PC-3 (cell line): ENCODE results near the gene RANBP3L. TPM values are rescaled to one million over a fixed set of nuclear protein-coding genes. Genes with fewer than 3 reads are reported as not detected.
"Not testable (repeated sequence)": the region's sequence is repeated elsewhere in the genome, so short reads cannot be mapped to it uniquely, and the experiment has no call there.

Source experiments
- ATAC-seq: fragments of 200-7000 bp; cut with Tn5 transposase; 2 replicates; pipeline ENCODE4 v1.9.1; 2020; ENCODE audit warnings: mild to moderate bottlenecking, moderate library complexity
- BruUV-seq: library from RNA; stranded (reverse); fragments of 400-500 nt; replicated peaks from 2 replicates; lab custom pipeline; 2021; lab: Mats Ljungman, UMichigan
- CTCF ChIA-PET: fragments of 300-600 bp; sonication (Branson Sonifier 250); formaldehyde crosslinking; loops from one replicate; lab custom pipeline; 2022; ENCODE audit warnings: antibody characterized with exemption; lab: Charles Lee
- POLR2A ChIA-PET: fragments of 300-600 bp; sonication (Branson Sonifier 250); formaldehyde crosslinking; loops from one replicate; lab custom pipeline; 2022; ENCODE audit warnings: antibody characterized with exemption; ENCODE audit not compliant: unreplicated experiment; lab: Charles Lee
- DNase-seq: peaks from one replicate; pipeline ENCODE4 v3.0.0-alpha.2; 2015
- H2AFZ ChIP-seq: fragments of 300-600 bp; sonication (generic); 2 replicates; pipeline ENCODE4 v1.6.0; 2016; ENCODE audit warnings: antibody characterized with exemption, low read length
- H3F3A ChIP-seq: fragments of 300-600 bp; sonication (generic); one replicate; pipeline ENCODE4 v1.6.0; 2017; ENCODE audit warnings: antibody characterized with exemption, low read length, control low read depth, mild to moderate bottlenecking; ENCODE audit not compliant: unreplicated experiment
- H3K27ac ChIP-seq: fragments of 300-600 bp; sonication (generic); 2 replicates; pipeline ENCODE4 v1.5.1; 2016; ENCODE audit warnings: mild to moderate bottlenecking, low read length
- H3K27me3 ChIP-seq: fragments of 300-600 bp; sonication (generic); 2 replicates; pipeline ENCODE4 v1.6.1; 2016; ENCODE audit warnings: low read length, mixed read lengths
- H3K36me3 ChIP-seq: fragments of 300-600 bp; sonication (generic); 2 replicates; pipeline ENCODE4 v1.6.1; 2016; ENCODE audit warnings: low read depth, mixed run types, low read length, mixed read lengths
- H3K4me1 ChIP-seq: fragments of 300-600 bp; sonication (generic); 2 replicates; pipeline ENCODE4 v1.5.1; 2016; ENCODE audit warnings: low read length; ENCODE audit not compliant: insufficient read depth
- H3K4me2 ChIP-seq: fragments of 300-600 bp; sonication (generic); 2 replicates; pipeline ENCODE4 v1.6.0; 2016; ENCODE audit warnings: low read length
- H3K4me3 ChIP-seq: fragments of 300-600 bp; sonication (generic); 2 replicates; pipeline ENCODE4 v1.5.1; 2016; ENCODE audit warnings: mild to moderate bottlenecking, low read length, mixed read lengths
- H3K79me2 ChIP-seq: fragments of 300-600 bp; sonication (generic); 2 replicates; pipeline ENCODE4 v1.6.1; 2017; ENCODE audit warnings: low read length, mixed read lengths
- H3K9ac ChIP-seq: fragments of 300-600 bp; sonication (generic); 2 replicates; pipeline ENCODE4 v1.6.0; 2016; ENCODE audit warnings: mild to moderate bottlenecking, low read length
- H3K9me2 ChIP-seq: fragments of 300-600 bp; sonication (generic); replicated peaks from 2 replicates; pipeline ENCODE4 v1.6.1; 2016; ENCODE audit warnings: mixed run types, low read length, mixed read lengths
- H3K9me3 ChIP-seq: fragments of 300-600 bp; sonication (generic); 2 replicates; pipeline ENCODE4 v1.6.1; 2016; ENCODE audit warnings: low read length, mixed read lengths
- H4K20me1 ChIP-seq: fragments of 300-600 bp; sonication (generic); 2 replicates; pipeline ENCODE4 v1.6.1; 2016; ENCODE audit warnings: low read length, mixed read lengths
- CTCF ChIP-seq: fragments of 300-600 bp; sonication (generic); conservative IDR thresholded peaks from 2 replicates; pipeline ENCODE4 v1.5.1; 2017; ENCODE audit warnings: antibody characterized with exemption, low read depth, mild to moderate bottlenecking, low read length
- EZH2 ChIP-seq: fragments of 300-600 bp; sonication (generic); IDR thresholded peaks from one replicate; pipeline ENCODE4 v1.6.1; 2017; ENCODE audit warnings: antibody characterized with exemption, mild to moderate bottlenecking, low read length; ENCODE audit not compliant: unreplicated experiment
- EZH2phosphoT487 ChIP-seq: fragments of 300-600 bp; sonication (generic); IDR thresholded peaks from 2 replicates; pipeline ENCODE4 v1.6.1; 2018; ENCODE audit warnings: mild to moderate bottlenecking, antibody characterized with exemption, low read length, borderline replicate concordance
- intact Hi-C: fragments of 100-400 bp; cut with micrococcal nuclease; formaldehyde crosslinking; loops from 2 replicates; pipeline ENCODE4 v1.9.0; 2023
- total RNA-seq: library from RNA; depleted of rRNA; stranded (reverse); fragments of >200 nt; gene quantifications from 2 replicates; pipeline ENCODE4 v1.2.3, GENCODE V29; 2014

Gene RANBP3L
- total RNA-seq, 1 experiment from 2014 or later: not detected

GRCh38 chr5:36202521-36202961, 99.2 kb downstream of the RANBP3L start:
- H3F3A ChIP-seq: no peaks in the 10 kb centered on the region
- no peak overlapping the region for H3K4me3 ChIP-seq
- CTCF ChIA-PET: interaction anchor here (0.7 to 1.0 kb wide), 2 partner anchors 25 to 124 kb away, joined by 4 read pairs; no protein-coding TSS in a partner anchor
- no peak overlapping the region for H3K9ac ChIP-seq
- H3K4me1 ChIP-seq: peaks cover 17% of the 10 kb centered on the region
- POLR2A ChIA-PET: interaction anchor here (0.6 kb wide), 1 partner anchor 35 kb away, joined by 6 read pairs; no protein-coding TSS in a partner anchor
- H3K36me3 ChIP-seq: peaks cover 13% of the 10 kb centered on the region
- BruUV-seq: no TSS peak
- no peak overlapping the region for H2AFZ ChIP-seq
- H3K9me2 ChIP-seq: no peaks in the 10 kb centered on the region
- no peaks in the 10 kb centered on the region for H3K27me3 ChIP-seq
- H3K4me2 ChIP-seq: no peak overlapping the region
- H3K79me2 ChIP-seq: no peaks in the 10 kb centered on the region
- no peaks in the 10 kb centered on the region for H4K20me1 ChIP-seq
- intact Hi-C loops: loop anchor here (5.0 kb wide), 1 partner anchor 40 kb away; the partner anchor contains the start of gene NADK2
- DNase-seq (peak; percentile 32), ATAC-seq (peak; percentile 67)
- H3K9me3 ChIP-seq: no peaks in the 10 kb centered on the region
- H3K27ac ChIP-seq: no peak overlapping the region
- TF ChIP-seq CTCF (no peak), EZH2 (no peak), EZH2phosphoT487 (no peak)

- TF ChIP-seq EZH2 (no peak), EZH2phosphoT487 (no peak), CTCF (no peak)
- Histone ChIP-seq H3K36me3 (peaks cover 28% of the 10 kb centered on the region), H3K9me2 (no peaks in the 10 kb centered on the region), H3K79me2 (no peaks in the 10 kb centered on the region), H3K27ac (no peak overlapping the region; the same call in 1 of the 2 replicates), H3K9ac (no peak overlapping the region), H3K9me3 (no peaks in the 10 kb centered on the region), H3K4me1 (peaks cover 17% of the 10 kb centered on the region), H3K4me2 (peak overlapping the region; percentile 23; the same call in 1 of the 2 replicates), H2AFZ (no peak overlapping the region), H3F3A (no peaks in the 10 kb centered on the region), H3K4me3 (no peak overlapping the region), H3K27me3 (no peaks in the 10 kb centered on the region), H4K20me1 (no peaks in the 10 kb centered on the region)
- CTCF ChIA-PET: interaction anchor here (0.5 kb wide), 1 partner anchor 192 kb away, joined by 6 read pairs; no protein-coding TSS in a partner anchor
- DNase-seq (peak; percentile 81), ATAC-seq (peak; percentile 100)
- POLR2A ChIA-PET: no interaction called here
- BruUV-seq: no TSS peak
- intact Hi-C loops: loop anchor here (5.0 kb wide), 1 partner anchor 42 kb away; the partner anchor contains the start of gene NADK2
These were observed 101.2 kb downstream of the RANBP3L start for GRCh38 chr5:36200513-36200912.

GRCh38 chr5:36199620-36200019, 102.1 kb downstream of the RANBP3L start:
- H4K20me1 ChIP-seq: no peaks in the 10 kb centered on the region
- BruUV-seq: no TSS peak
- H3K4me2 ChIP-seq: no peak overlapping the region
- peaks cover 37% of the 10 kb centered on the region for H3K36me3 ChIP-seq
- ATAC-seq (no peak), DNase-seq (no peak)
- no peaks in the 10 kb centered on the region for H3K9me3 ChIP-seq
- POLR2A ChIA-PET: interaction anchor here (0.6 kb wide), 1 partner anchor 14 kb away, joined by 4 read pairs; no protein-coding TSS in a partner anchor
- CTCF ChIA-PET: no interaction called here
- no peaks in the 10 kb centered on the region for H3F3A ChIP-seq
- no peaks in the 10 kb centered on the region for H3K27me3 ChIP-seq
- no peak overlapping the region for H3K4me3 ChIP-seq
- no peak overlapping the region for H3K9ac ChIP-seq
- intact Hi-C loops: loop anchor here (5.0 kb wide), 1 partner anchor 43 kb away; the partner anchor contains the start of gene NADK2
- H3K79me2 ChIP-seq: no peaks in the 10 kb centered on the region
- no peak for TF ChIP-seq CTCF
- no peak for TF ChIP-seq EZH2phosphoT487
- TF ChIP-seq EZH2: no peak
- H2AFZ ChIP-seq: no peak overlapping the region
- H3K9me2 ChIP-seq: no peaks in the 10 kb centered on the region
- peaks cover 17% of the 10 kb centered on the region for H3K4me1 ChIP-seq
- H3K27ac ChIP-seq: no peak overlapping the region

- H2AFZ ChIP-seq, H3K9me3 ChIP-seq, H3K27ac ChIP-seq, H3K9me2 ChIP-seq, H3K27me3 ChIP-seq, ATAC-seq, H4K20me1 ChIP-seq, BruUV-seq, H3K4me3 ChIP-seq, H3F3A ChIP-seq, DNase-seq, H3K79me2 ChIP-seq, POLR2A ChIA-PET, H3K9ac ChIP-seq, H3K4me2 ChIP-seq, CTCF ChIA-PET, intact Hi-C loops: not testable (repeated sequence)
- peaks cover 38% of the 10 kb centered on the region for H3K36me3 ChIP-seq
- H3K4me1 ChIP-seq: peaks cover 17% of the 10 kb centered on the region
These were observed 102.9 kb downstream of the RANBP3L start for GRCh38 chr5:36198783-36199182.
